Measurements from ENCODE around the gene FGFR2. TPM values are rescaled to one million over a fixed set of nuclear protein-coding genes. Genes with fewer than 3 reads are reported as not detected.

FGFR2 gene
- total RNA-seq, 1 experiment from 2014 or later = 5.7 TPM

DNA sequence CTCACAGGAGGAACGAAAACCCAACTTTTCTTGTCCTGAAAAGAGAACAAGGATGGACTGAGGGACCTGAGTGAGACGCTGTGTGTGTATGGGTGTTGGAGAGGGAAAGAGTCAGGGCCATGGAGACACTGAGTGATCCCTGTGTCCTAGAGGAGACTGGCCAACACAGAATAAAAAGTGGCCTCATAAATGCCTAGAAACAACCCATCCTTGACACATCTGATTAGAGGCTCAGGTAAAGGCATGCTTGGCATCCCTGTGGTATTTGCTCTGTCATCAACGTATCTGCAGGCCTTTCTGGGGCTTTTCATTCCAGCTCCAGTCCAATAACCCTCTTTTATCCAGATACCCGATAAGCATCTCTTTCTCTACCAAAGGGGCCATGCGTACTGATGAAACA lies 86.3 kb downstream of the FGFR2 start:
- ATAC-seq = peak; percentile 79

DNA sequence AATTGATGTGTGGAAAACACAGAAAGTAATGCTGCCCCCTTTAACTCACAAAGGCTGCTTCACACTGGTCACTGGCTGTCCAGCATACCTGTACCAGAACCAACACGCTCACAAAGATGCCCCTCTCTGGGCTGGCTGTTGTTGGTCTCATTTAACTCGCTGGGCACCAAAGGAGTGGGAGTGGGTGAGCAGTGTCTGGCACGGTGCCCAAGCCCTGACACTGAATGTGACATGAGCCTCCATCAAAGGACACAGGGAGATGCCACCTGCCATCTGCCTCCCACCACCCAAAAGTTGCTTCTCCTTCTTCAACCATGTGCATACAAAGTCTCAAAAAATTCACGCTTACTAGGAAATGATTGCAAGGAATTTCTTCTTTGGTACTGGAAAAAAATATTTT lies 86.8 kb downstream of the FGFR2 start:
- H3K4me3 ChIP-seq (ENCODE audit: low read depth in 2 of 2, low read length in 2 of 2) = no peak overlapping the region
- peaks cover 10% of the 10 kb centered on the region for H3K4me1 ChIP-seq (ENCODE audit: control insufficient read depth, insufficient read depth, low read length)
- ATAC-seq (no peak), DNase-seq (ENCODE audit: low read depth, low spot score) (no peak)
- H3K27ac ChIP-seq (ENCODE audit: low read length) = peak overlapping the region; percentile 14; the same call in 1 of the 2 replicates
- intact Hi-C loops (cut with micrococcal nuclease; ENCODE audit: unreplicated experiment) = no loop called here
- BruUV-seq (replicated peaks) = no TSS peak
- in situ Hi-C loops (cut with HindIII; ENCODE audit: low pct_unique_long_range_greater_than_20kb, low sequenced_read_pairs) = no loop called here
- POLR2A ChIA-PET = no interaction called here
- H3K36me3 ChIP-seq (ENCODE audit: control insufficient read depth, insufficient read depth, low read length) = no peaks in the 10 kb centered on the region
- CTCF ChIA-PET = no interaction called here
- no peaks in the 10 kb centered on the region for H3K9me3 ChIP-seq (ENCODE audit: control insufficient read depth, insufficient read depth, low read depth, low read length)
- TF ChIP-seq TCF7L2 (IDR thresholded peaks at IDR 0.05; ENCODE audit: low read depth, low read length) (no peak), SIN3A (IDR thresholded peaks at IDR 0.05; ENCODE audit: borderline replicate concordance, insufficient read depth, low read depth, low read length) (no peak), POLR2AphosphoS5 (IDR thresholded peaks at IDR 0.05; ENCODE audit: low read depth, low read length) (no peak)
- TF ChIP-seq, protein P1, sequence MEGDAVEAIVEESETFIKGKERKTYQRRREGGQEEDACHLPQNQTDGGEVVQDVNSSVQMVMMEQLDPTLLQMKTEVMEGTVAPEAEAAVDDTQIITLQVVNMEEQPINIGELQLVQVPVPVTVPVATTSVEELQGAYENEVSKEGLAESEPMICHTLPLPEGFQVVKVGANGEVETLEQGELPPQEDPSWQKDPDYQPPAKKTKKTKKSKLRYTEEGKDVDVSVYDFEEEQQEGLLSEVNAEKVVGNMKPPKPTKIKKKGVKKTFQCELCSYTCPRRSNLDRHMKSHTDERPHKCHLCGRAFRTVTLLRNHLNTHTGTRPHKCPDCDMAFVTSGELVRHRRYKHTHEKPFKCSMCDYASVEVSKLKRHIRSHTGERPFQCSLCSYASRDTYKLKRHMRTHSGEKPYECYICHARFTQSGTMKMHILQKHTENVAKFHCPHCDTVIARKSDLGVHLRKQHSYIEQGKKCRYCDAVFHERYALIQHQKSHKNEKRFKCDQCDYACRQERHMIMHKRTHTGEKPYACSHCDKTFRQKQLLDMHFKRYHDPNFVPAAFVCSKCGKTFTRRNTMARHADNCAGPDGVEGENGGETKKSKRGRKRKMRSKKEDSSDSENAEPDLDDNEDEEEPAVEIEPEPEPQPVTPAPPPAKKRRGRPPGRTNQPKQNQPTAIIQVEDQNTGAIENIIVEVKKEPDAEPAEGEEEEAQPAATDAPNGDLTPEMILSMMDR (IDR thresholded peaks at IDR 0.05) = no peak
- TF ChIP-seq, protein P2, sequence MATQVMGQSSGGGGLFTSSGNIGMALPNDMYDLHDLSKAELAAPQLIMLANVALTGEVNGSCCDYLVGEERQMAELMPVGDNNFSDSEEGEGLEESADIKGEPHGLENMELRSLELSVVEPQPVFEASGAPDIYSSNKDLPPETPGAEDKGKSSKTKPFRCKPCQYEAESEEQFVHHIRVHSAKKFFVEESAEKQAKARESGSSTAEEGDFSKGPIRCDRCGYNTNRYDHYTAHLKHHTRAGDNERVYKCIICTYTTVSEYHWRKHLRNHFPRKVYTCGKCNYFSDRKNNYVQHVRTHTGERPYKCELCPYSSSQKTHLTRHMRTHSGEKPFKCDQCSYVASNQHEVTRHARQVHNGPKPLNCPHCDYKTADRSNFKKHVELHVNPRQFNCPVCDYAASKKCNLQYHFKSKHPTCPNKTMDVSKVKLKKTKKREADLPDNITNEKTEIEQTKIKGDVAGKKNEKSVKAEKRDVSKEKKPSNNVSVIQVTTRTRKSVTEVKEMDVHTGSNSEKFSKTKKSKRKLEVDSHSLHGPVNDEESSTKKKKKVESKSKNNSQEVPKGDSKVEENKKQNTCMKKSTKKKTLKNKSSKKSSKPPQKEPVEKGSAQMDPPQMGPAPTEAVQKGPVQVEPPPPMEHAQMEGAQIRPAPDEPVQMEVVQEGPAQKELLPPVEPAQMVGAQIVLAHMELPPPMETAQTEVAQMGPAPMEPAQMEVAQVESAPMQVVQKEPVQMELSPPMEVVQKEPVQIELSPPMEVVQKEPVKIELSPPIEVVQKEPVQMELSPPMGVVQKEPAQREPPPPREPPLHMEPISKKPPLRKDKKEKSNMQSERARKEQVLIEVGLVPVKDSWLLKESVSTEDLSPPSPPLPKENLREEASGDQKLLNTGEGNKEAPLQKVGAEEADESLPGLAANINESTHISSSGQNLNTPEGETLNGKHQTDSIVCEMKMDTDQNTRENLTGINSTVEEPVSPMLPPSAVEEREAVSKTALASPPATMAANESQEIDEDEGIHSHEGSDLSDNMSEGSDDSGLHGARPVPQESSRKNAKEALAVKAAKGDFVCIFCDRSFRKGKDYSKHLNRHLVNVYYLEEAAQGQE (IDR thresholded peaks at IDR 0.05; ENCODE audit: insufficient read depth in 1 of 2, low read depth in 2 of 2, low read length in 1 of 2) = no peak
- H3K27me3 ChIP-seq (ENCODE audit: control insufficient read depth, insufficient read depth, low read length) = no peaks in the 10 kb centered on the region

More for the DNA sequence above, 86.3 kb downstream of the FGFR2 start:
- ChIA-PET POLR2A (no interaction called here), CTCF (no interaction called here)
- Histone ChIP-seq H3K4me1 (ENCODE audit: control insufficient read depth, insufficient read depth, low read length) (peaks cover 10% of the 10 kb centered on the region), H3K9me3 (ENCODE audit: control insufficient read depth, insufficient read depth, low read depth, low read length) (no peaks in the 10 kb centered on the region), H3K36me3 (ENCODE audit: control insufficient read depth, insufficient read depth, low read length) (no peaks in the 10 kb centered on the region), H3K27ac (ENCODE audit: low read length) (peak overlapping the region; percentile 14; the same call in 1 of the 2 replicates), H3K4me3 (ENCODE audit: low read depth in 2 of 2, low read length in 2 of 2) (no peak overlapping the region), H3K27me3 (ENCODE audit: control insufficient read depth, insufficient read depth, low read length) (no peaks in the 10 kb centered on the region)
- BruUV-seq (replicated peaks) = no TSS peak
- no peak for DNase-seq (ENCODE audit: low read depth, low spot score)
- in situ Hi-C loops (cut with HindIII; ENCODE audit: low pct_unique_long_range_greater_than_20kb, low sequenced_read_pairs) (no loop called here), intact Hi-C loops (cut with micrococcal nuclease; ENCODE audit: unreplicated experiment) (no loop called here)
- TF ChIP-seq, protein P1 (IDR thresholded peaks at IDR 0.05) = no peak
- 0 out of 2 replicates have a peak, but pooled peaks have one; percentile 30 for TF ChIP-seq TCF7L2 (IDR thresholded peaks at IDR 0.05; ENCODE audit: low read depth, low read length)

Data from Panc1 (cell line).